OCI-LY1 (cell line): ENCODE results near the gene ASXL2.
"Not testable (repeated sequence)": the region's sequence is repeated elsewhere in the genome, so short reads cannot be mapped to it uniquely, and the experiment has no call there.

Experiments
- H2AFZ ChIP-seq: fragments of 200-600 bp; sonication (generic), shearing (Covaris generic); 2 replicates; pipeline ENCODE4 v1.6.0; 2014; ENCODE audit warnings: antibody characterized with exemption, mild to moderate bottlenecking, low read length
- H3F3A ChIP-seq: fragments of 200-600 bp; sonication (generic), shearing (Covaris generic); 2 replicates; pipeline ENCODE4 v1.6.0; 2014; ENCODE audit warnings: mild to moderate bottlenecking, antibody characterized with exemption, low read length, moderate library complexity; ENCODE audit not compliant: insufficient read depth
- H3K27ac ChIP-seq: fragments of 200-600 bp; sonication (generic); 2 replicates; pipeline ENCODE4 v1.5.1; 2014; ENCODE audit warnings: low read length, mixed run types, mild to moderate bottlenecking, low read depth; ENCODE audit not compliant: poor library complexity, severe bottlenecking
- H3K27me3 ChIP-seq: fragments of 200-600 bp; sonication (generic); 2 replicates; pipeline ENCODE4 v1.6.0; 2014; ENCODE audit warnings: antibody characterized with exemption, mild to moderate bottlenecking, low read length, moderate library complexity; ENCODE audit not compliant: insufficient read depth
- H3K36me3 ChIP-seq: fragments of 200-600 bp; sonication (generic); 2 replicates; pipeline ENCODE4 v1.6.1; 2014; ENCODE audit warnings: mild to moderate bottlenecking, antibody characterized with exemption, low read length, moderate library complexity, mixed read lengths; ENCODE audit not compliant: insufficient read depth
- H3K4me1 ChIP-seq: fragments of 200-600 bp; sonication (generic); 2 replicates; pipeline ENCODE4 v1.5.1; 2014; ENCODE audit warnings: mild to moderate bottlenecking, low read length, moderate library complexity; ENCODE audit not compliant: insufficient read depth, severe bottlenecking
- H3K4me2 ChIP-seq: fragments of 200-600 bp; sonication (generic), shearing (Covaris generic); 2 replicates; pipeline ENCODE4 v1.6.1; 2014; ENCODE audit warnings: low read length
- H3K4me3 ChIP-seq: fragments of 200-600 bp; sonication (generic); 2 replicates; pipeline ENCODE4 v1.5.1; 2014; ENCODE audit warnings: low read length, low read depth, mild to moderate bottlenecking, mixed read lengths; ENCODE audit not compliant: poor library complexity, severe bottlenecking
- H3K79me2 ChIP-seq: fragments of 200-600 bp; shearing (Covaris generic); 2 replicates; pipeline ENCODE4 v1.6.1; 2016; ENCODE audit warnings: mixed run types, low read length, mixed read lengths; ENCODE audit not compliant: insufficient read depth
- H3K9ac ChIP-seq: fragments of 200-600 bp; sonication (generic), shearing (Covaris generic); 2 replicates; pipeline ENCODE4 v1.6.1; 2014; ENCODE audit warnings: mild to moderate bottlenecking, low read length, mixed read lengths
- H3K9me2 ChIP-seq: fragments of 200-600 bp; sonication (generic), shearing (Covaris generic); 2 replicates; pipeline ENCODE4 v1.6.1; 2014; ENCODE audit warnings: low read depth, mild to moderate bottlenecking, low read length, mixed read lengths
- H3K9me3 ChIP-seq: fragments of 200-600 bp; shearing (Covaris generic); 2 replicates; pipeline ENCODE4 v1.6.1; 2014; ENCODE audit warnings: low read length, mixed read lengths
- H4K20me1 ChIP-seq: fragments of 200-600 bp; sonication (generic), shearing (Covaris generic); 2 replicates; pipeline ENCODE4 v1.6.0; 2016; ENCODE audit warnings: mild to moderate bottlenecking, low read length; ENCODE audit not compliant: insufficient read depth
- EZH2 ChIP-seq: fragments of 200-600 bp; sonication (generic), shearing (Covaris generic); IDR thresholded peaks from 2 replicates; pipeline ENCODE4 v1.8.0; 2017; ENCODE audit warnings: borderline replicate concordance, mixed run types, mild to moderate bottlenecking, antibody characterized with exemption, low read length, moderate library complexity, mixed read lengths
- TF ChIP-seq, protein P1 (sequence below): fragments of 200-600 bp; sonication (generic), shearing (Covaris generic); IDR thresholded peaks from 2 replicates; pipeline ENCODE4 v1.5.1; 2017; ENCODE audit warnings: mild to moderate bottlenecking, antibody characterized with exemption, low read length, moderate library complexity, mixed read lengths

Gene ASXL2

DNA sequence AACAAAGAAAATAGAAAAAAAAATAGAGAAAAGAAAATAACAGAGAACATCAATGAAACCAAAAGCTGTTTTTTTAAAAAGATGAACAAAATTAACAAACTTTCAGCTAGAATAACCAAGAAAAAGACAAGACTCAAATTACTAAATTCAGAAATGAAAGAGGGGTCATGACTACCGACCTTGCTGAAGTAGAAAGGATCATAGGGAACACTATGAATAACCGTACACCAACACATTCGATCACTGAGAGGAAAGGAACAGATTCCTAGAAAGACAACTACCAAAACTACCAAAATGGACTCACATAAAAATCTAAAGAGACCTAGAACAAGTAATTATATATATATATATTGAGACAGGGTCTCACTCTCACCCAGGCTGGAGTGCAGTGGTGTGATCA is 167.5 kb downstream of the ASXL2 start:
- Histone ChIP-seq H4K20me1 (no peaks in the 10 kb centered on the region), H3K9me3 (no peaks in the 10 kb centered on the region), H2AFZ (no peak overlapping the region), H3K4me1 (no peaks in the 10 kb centered on the region), H3K79me2 (no peaks in the 10 kb centered on the region), H3K9me2 (no peaks in the 10 kb centered on the region), H3K4me3 (no peak overlapping the region), H3K9ac (no peak overlapping the region), H3F3A (no peaks in the 10 kb centered on the region), H3K27me3 (no peaks in the 10 kb centered on the region), H3K36me3 (no peaks in the 10 kb centered on the region), H3K27ac (no peak overlapping the region), H3K4me2 (no peak overlapping the region)
- TF ChIP-seq, protein P1, sequence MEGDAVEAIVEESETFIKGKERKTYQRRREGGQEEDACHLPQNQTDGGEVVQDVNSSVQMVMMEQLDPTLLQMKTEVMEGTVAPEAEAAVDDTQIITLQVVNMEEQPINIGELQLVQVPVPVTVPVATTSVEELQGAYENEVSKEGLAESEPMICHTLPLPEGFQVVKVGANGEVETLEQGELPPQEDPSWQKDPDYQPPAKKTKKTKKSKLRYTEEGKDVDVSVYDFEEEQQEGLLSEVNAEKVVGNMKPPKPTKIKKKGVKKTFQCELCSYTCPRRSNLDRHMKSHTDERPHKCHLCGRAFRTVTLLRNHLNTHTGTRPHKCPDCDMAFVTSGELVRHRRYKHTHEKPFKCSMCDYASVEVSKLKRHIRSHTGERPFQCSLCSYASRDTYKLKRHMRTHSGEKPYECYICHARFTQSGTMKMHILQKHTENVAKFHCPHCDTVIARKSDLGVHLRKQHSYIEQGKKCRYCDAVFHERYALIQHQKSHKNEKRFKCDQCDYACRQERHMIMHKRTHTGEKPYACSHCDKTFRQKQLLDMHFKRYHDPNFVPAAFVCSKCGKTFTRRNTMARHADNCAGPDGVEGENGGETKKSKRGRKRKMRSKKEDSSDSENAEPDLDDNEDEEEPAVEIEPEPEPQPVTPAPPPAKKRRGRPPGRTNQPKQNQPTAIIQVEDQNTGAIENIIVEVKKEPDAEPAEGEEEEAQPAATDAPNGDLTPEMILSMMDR, result no peak
- no peak for TF ChIP-seq EZH2

DNA sequence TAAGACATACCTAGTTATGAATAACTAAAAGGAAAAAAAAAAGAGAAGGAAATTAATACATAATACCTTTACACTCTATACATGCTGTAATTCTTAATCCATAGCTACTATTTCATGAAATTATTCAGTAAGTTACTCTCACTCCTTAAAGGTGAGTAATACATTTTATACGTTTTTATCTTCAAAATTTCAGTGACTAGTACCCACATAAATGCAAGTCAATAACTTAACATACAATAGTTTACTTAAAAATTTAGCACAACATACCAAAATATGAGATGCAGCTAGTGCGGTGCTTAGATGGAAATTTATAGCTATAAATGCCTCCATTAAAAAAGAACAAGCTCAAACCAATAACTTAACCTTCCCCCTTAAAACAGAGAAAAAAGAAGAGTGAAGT is 168.9 kb downstream of the ASXL2 start:
- no peak overlapping the region for H3K4me3 ChIP-seq
- H3K9me2 ChIP-seq, result no peaks in the 10 kb centered on the region
- no peaks in the 10 kb centered on the region for H3K27me3 ChIP-seq
- no peaks in the 10 kb centered on the region for H4K20me1 ChIP-seq
- no peaks in the 10 kb centered on the region for H3K4me1 ChIP-seq
- H3K9ac ChIP-seq, result no peak overlapping the region
- no peak overlapping the region for H3K4me2 ChIP-seq
- no peaks in the 10 kb centered on the region for H3K9me3 ChIP-seq
- no peak overlapping the region for H3K27ac ChIP-seq
- H3F3A ChIP-seq, result no peaks in the 10 kb centered on the region
- no peaks in the 10 kb centered on the region for H3K79me2 ChIP-seq
- no peak overlapping the region for H2AFZ ChIP-seq
- H3K36me3 ChIP-seq, result no peaks in the 10 kb centered on the region
- TF ChIP-seq EZH2, result no peak
- TF ChIP-seq, protein P1, result no peak

DNA sequence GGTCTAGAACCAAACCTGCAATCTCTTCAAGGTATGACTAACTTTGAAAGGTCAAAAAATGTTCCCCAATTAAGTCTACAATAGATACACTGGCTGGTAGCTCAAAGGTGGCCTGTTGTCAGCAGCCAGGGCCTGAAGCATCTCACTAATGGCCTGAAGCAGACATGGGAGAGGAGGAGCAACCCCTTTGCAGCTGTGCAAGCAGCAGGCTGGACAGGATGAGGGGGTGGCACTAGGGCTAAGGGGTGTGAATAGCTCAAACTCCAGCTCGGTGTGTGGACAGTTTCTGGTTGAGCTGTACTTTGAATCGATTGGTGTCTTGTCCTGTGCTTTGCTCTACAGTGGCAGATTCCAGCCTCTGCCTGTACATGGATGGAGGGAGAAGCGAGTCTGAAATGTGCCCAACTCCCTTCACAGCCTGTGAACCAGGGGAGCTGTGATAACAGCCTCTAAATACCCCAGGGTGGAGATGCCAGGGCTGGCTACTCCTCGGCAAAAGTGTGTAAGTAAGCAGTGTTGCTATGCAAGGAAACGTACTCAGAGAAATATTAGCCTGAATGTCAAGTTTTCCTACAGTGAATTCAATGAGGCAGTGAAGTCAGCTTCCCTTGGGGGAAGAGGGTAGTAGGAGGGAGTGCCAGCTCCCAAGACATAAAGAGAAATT is 170.2 kb downstream of the ASXL2 start:
- no peak overlapping the region for H3K4me3 ChIP-seq
- H3K9me2 ChIP-seq, result no peaks in the 10 kb centered on the region
- no peak for TF ChIP-seq EZH2
- TF ChIP-seq, protein P1, result no peak
- no peak overlapping the region for H3K27ac ChIP-seq
- H3F3A ChIP-seq, result no peaks in the 10 kb centered on the region
- H3K36me3 ChIP-seq, result no peaks in the 10 kb centered on the region
- no peak overlapping the region for H3K4me2 ChIP-seq
- H3K27me3 ChIP-seq, result no peaks in the 10 kb centered on the region
- no peaks in the 10 kb centered on the region for H3K79me2 ChIP-seq
- no peaks in the 10 kb centered on the region for H4K20me1 ChIP-seq
- H2AFZ ChIP-seq, result no peak overlapping the region
- H3K4me1 ChIP-seq, result no peaks in the 10 kb centered on the region
- H3K9me3 ChIP-seq, result no peaks in the 10 kb centered on the region
- H3K9ac ChIP-seq, result no peak overlapping the region

DNA sequence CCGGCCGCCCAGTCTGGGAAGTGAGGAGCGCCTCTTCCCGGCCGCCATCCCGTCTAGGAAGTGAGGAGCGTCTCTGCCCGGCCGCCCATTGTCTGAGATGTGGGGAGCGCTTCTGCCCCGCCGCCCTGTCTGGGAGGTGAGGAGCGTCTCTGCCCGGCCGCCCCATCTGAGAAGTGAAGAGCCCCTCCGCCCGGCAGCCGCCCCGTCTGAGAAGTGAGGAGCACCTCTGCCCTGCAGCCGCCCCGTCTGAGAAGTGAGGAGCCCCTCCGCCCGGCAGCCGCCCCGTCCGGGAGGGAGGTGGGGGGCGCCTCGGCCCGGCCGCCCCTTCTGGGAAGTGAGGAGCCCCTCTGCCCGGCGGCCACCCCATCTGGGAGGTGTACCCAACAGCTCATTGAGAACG is 172.7 kb downstream of the ASXL2 start:
- not testable (repeated sequence) for H3K27me3 ChIP-seq, H3K36me3 ChIP-seq, H3K9ac ChIP-seq, H3K27ac ChIP-seq, H2AFZ ChIP-seq, H3F3A ChIP-seq, H3K4me2 ChIP-seq, H3K4me3 ChIP-seq, H3K9me3 ChIP-seq, H3K9me2 ChIP-seq, H4K20me1 ChIP-seq, H3K79me2 ChIP-seq, H3K4me1 ChIP-seq
